Fibroblast of upper back skin (primary cell): ENCODE measurements around the gene SLC6A3.
"Not testable (repeated sequence)": the region's sequence is repeated elsewhere in the genome, so short reads cannot be mapped to it uniquely, and the experiment has no call there.

Experiments
- DNase-seq: peaks from one replicate; pipeline ENCODE4 v3.0.0-alpha.2; 2013

Gene SLC6A3

GRCh38 chr5:1366514-1366913, 78.7 kb downstream of the SLC6A3 start:
- no peak for DNase-seq

GRCh38 chr5:1364211-1364610, 81.0 kb downstream of the SLC6A3 start:
- no peak for DNase-seq

GRCh38 chr5:1363581-1363980, 81.7 kb downstream of the SLC6A3 start:
- DNase-seq = no peak

- DNase-seq = no peak
Observed at GRCh38 chr5:1363160-1363559, 82.1 kb downstream of the SLC6A3 start.

- no peak for DNase-seq
Observed at GRCh38 chr5:1362242-1363015, 82.8 kb downstream of the SLC6A3 start.

- DNase-seq = no peak
Observed at GRCh38 chr5:1360861-1361260, 84.4 kb downstream of the SLC6A3 start.

GRCh38 chr5:1360367-1360766, 84.9 kb downstream of the SLC6A3 start:
- not testable (repeated sequence) for DNase-seq

GRCh38 chr5:1359713-1360112, 85.5 kb downstream of the SLC6A3 start:
- no peak for DNase-seq

- DNase-seq = no peak
Observed at GRCh38 chr5:1359031-1359645, 86.1 kb downstream of the SLC6A3 start.

- no peak for DNase-seq
Observed at GRCh38 chr5:1358726-1359025, 86.6 kb downstream of the SLC6A3 start.

GRCh38 chr5:1357946-1358725, 87.1 kb downstream of the SLC6A3 start:
- no peak for DNase-seq

GRCh38 chr5:1356873-1357787, 88.1 kb downstream of the SLC6A3 start:
- DNase-seq = no peak

- no peak for DNase-seq
Observed at GRCh38 chr5:1354576-1354975, 90.7 kb downstream of the SLC6A3 start.

- no peak for DNase-seq
Observed at GRCh38 chr5:1352231-1353219, 92.7 kb downstream of the SLC6A3 start.

GRCh38 chr5:1351156-1351555, 94.1 kb downstream of the SLC6A3 start:
- no peak for DNase-seq

GRCh38 chr5:1349246-1349645, 96.0 kb downstream of the SLC6A3 start:
- no peak for DNase-seq

GRCh38 chr5:1348986-1349245, 96.3 kb downstream of the SLC6A3 start:
- DNase-seq = no peak

GRCh38 chr5:1347571-1347970, 97.7 kb downstream of the SLC6A3 start:
- DNase-seq = no peak

- DNase-seq = no peak
Observed at GRCh38 chr5:1346627-1347440, 98.4 kb downstream of the SLC6A3 start.

- no peak for DNase-seq
Observed at GRCh38 chr5:1345876-1346626, 99.2 kb downstream of the SLC6A3 start.
